NB4 (cell line): Measurements from ENCODE around the gene C1orf21.

Experiments used
- CTCF ChIP-seq: IDR thresholded peaks from one replicate; pipeline ENCODE4 v1.5.1; 2012; ENCODE audit warnings: low read depth, low read length
- MYC ChIP-seq: IDR thresholded peaks from 2 replicates; pipeline ENCODE4 v1.6.1; 2011; ENCODE audit warnings: low read depth, low read length
- POLR2A ChIP-seq: IDR thresholded peaks from 2 replicates; pipeline ENCODE4 v1.6.1; 2011; ENCODE audit warnings: mild to moderate bottlenecking; ENCODE audit not compliant: insufficient read length; ENCODE audit errors: extremely low read depth
- TF ChIP-seq, protein P1 (sequence below): IDR thresholded peaks from 2 replicates; pipeline ENCODE4 v1.6.1; 2011; ENCODE audit warnings: low read depth, low read length

DNA sequence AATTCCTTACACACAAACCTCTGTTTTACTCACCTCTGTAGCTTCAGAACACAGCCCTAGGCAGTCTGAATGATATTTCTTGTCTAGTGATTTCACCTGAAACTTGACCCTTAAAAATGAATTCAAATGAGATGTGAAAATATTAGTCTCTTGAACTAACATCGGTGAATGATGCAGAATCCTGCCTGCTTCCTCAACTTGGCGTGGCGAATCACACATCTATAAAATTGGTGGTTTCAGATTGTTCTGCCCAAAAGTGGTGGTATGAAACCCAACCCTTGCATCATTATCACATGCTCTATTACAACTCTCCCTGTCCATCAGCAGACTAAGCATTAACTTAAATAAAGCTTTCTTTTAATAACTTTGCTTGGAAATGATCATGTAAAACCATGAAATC lies 26.9 kb upstream of the C1orf21 start:
- TF ChIP-seq CTCF (no peak), POLR2A (no peak), MYC (no peak)
- TF ChIP-seq, protein P1, sequence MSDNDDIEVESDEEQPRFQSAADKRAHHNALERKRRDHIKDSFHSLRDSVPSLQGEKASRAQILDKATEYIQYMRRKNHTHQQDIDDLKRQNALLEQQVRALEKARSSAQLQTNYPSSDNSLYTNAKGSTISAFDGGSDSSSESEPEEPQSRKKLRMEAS: no peak
